Measurements from ENCODE around the gene CHRNA10. TPM values are rescaled to one million over a fixed set of nuclear protein-coding genes. Genes with fewer than 3 reads are reported as not detected.

Gene CHRNA10
- total RNA-seq, 6 experiments from 2014 or later: 0.25 to 1.2 (median 0.41) TPM

DNA sequence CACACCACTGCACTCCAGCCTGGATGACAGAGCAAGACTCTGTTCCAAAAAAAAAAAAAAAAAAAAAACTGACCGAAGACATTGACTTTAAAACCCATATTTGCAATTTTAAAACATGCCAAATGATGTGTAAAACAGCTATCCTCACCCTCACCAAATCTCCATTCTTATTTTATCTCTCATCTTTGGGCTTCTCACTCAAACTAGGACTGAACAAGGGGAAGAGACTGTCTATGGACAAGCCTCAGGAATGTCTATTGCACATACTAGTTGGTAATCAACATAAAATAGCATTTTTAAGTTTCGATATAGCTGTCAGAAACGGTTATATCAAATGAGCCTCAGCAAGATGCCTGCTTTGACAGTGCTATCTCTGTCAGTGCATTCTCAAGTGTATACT lies 7.9 kb upstream of the CHRNA10 start:
- Histone ChIP-seq H3K4me3 (no peak overlapping the region), H3K9me3 (no peaks in the 10 kb centered on the region), H3K27me3 (no peaks in the 10 kb centered on the region), H3K4me1 (no peaks in the 10 kb centered on the region), H3K27ac (no peak overlapping the region), H3K36me3 (peaks cover 5 to 94% (median 48%) of the 10 kb centered on the region in 4 donors)
- intact Hi-C loops (cut with DNase I): no loop called here
- DNase-seq: no peak
- no peak for ATAC-seq
- 100% methylated on average over 2 of the region's 3 CpGs for WGBS (ENCODE audit: insufficient coverage, low coverage, low lambda C conversion rate, missing lambda C conversion rate)
- TF ChIP-seq, protein P1, sequence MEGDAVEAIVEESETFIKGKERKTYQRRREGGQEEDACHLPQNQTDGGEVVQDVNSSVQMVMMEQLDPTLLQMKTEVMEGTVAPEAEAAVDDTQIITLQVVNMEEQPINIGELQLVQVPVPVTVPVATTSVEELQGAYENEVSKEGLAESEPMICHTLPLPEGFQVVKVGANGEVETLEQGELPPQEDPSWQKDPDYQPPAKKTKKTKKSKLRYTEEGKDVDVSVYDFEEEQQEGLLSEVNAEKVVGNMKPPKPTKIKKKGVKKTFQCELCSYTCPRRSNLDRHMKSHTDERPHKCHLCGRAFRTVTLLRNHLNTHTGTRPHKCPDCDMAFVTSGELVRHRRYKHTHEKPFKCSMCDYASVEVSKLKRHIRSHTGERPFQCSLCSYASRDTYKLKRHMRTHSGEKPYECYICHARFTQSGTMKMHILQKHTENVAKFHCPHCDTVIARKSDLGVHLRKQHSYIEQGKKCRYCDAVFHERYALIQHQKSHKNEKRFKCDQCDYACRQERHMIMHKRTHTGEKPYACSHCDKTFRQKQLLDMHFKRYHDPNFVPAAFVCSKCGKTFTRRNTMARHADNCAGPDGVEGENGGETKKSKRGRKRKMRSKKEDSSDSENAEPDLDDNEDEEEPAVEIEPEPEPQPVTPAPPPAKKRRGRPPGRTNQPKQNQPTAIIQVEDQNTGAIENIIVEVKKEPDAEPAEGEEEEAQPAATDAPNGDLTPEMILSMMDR (IDR thresholded peaks at IDR 0.05): no peak
- no peak for TF ChIP-seq POLR2A (IDR thresholded peaks at IDR 0.05)

DNA sequence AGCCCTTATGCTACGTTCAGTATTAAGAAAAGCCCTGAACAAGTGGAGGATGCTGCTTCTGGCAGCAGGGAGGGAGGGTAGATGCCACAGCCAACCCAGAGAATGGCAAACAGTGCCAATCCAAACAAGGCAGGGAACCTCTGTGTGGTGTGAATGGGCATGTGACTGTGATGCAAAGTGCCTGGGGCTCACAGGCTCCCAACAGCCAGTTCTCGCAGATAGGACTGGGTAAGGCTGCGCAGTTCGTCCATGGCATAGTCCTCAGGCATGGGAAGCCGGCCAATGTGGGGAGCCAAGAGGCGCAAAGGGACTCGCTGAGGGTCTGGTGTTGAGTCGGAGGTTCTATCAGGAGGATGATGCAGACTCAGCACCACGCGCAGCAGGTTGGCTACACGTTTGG lies 4.8 kb upstream of the CHRNA10 start:
- Histone ChIP-seq H3K27me3 (no peaks in the 10 kb centered on the region), H3K4me3 (no peak overlapping the region), H3K36me3 (peaks cover 5 to 81% (median 32%) of the 10 kb centered on the region in 4 donors), H3K9me3 (no peaks in the 10 kb centered on the region), H3K4me1 (no peaks in the 10 kb centered on the region), H3K27ac (no peak overlapping the region)
- intact Hi-C loops (cut with DNase I): no loop called here
- ATAC-seq (peak in 3 of 4 donors; percentile 20 to 36 (median 30)), DNase-seq (no peak)
- TF ChIP-seq, protein P1 (IDR thresholded peaks at IDR 0.05): no peak
- TF ChIP-seq POLR2A (IDR thresholded peaks at IDR 0.05): no peak
- WGBS (ENCODE audit: insufficient coverage, low coverage, low lambda C conversion rate, missing lambda C conversion rate): 97% methylated on average over 7 of the region's 11 CpGs

DNA sequence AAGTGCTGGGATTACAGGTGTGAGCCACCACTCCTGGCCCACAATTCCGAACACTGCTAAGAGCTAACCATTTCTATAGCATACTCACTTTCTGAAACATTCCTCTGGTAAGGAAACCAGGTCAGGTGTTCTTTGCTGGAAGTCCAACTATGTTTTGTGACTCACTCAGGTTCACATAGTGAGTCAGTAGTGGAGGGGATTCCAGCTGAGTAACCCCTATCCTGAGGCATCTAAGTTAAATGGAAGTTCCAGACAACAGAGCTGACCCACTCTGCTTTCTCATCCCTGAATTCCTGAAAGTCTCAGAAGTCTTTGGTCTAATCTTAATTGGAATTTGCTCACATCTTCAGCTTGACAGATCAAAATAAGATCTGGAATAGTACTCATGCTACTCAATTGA lies 3.0 kb upstream of the CHRNA10 start:
- Histone ChIP-seq H3K27me3 (no peaks in the 10 kb centered on the region), H3K9me3 (no peaks in the 10 kb centered on the region), H3K36me3 (peaks cover 5 to 63% (median 27%) of the 10 kb centered on the region in 4 donors), H3K4me3 (no peak overlapping the region), H3K27ac (no peak overlapping the region), H3K4me1 (no peaks in the 10 kb centered on the region)
- ATAC-seq (peak in 1 of 4 donors; percentile 13), DNase-seq (no peak)
- TF ChIP-seq, protein P1 (IDR thresholded peaks at IDR 0.05): no peak
- no peak for TF ChIP-seq POLR2A (IDR thresholded peaks at IDR 0.05)
- WGBS (ENCODE audit: insufficient coverage, low coverage, low lambda C conversion rate, missing lambda C conversion rate): 89% methylated on average over 1 of the region's 1 CpG
- intact Hi-C loops (cut with DNase I): no loop called here

DNA sequence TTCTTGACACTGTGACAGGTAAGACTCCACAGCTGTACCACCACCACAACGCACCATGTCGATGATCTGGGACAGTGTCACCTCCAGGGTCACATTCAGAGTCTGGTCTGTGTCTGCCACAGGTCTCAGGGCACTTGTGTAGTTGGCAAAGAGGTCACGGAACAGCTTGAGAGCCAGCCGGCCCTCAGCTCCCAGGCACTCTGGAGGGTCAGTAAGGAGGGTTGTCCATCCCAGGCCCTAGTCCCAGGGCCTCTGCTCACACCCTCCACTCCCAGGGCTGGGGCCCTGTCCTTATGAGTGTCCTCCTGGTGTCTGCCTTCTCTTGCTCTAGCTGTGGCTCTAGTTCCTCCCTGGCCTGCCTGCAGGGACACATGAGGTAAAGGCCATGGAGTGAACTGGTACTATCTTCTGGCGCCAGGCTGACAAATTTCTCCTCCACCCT lies 1.4 kb downstream of the CHRNA10 start:
- Histone ChIP-seq H3K9me3 (no peaks in the 10 kb centered on the region), H3K27me3 (no peaks in the 10 kb centered on the region), H3K4me1 (no peaks in the 10 kb centered on the region), H3K36me3 (peaks cover 0 to 22% (median 7%) of the 10 kb centered on the region in 4 donors), H3K4me3 (no peak overlapping the region), H3K27ac (no peak overlapping the region)
- intact Hi-C loops (cut with DNase I): no loop called here
- 88% methylated on average over 3 of the region's 5 CpGs for WGBS (ENCODE audit: insufficient coverage, low coverage, low lambda C conversion rate, missing lambda C conversion rate)
- DNase-seq: no peak
- no peak for TF ChIP-seq POLR2A (IDR thresholded peaks at IDR 0.05)
- TF ChIP-seq, protein P1 (IDR thresholded peaks at IDR 0.05): no peak
- ATAC-seq: peak in 1 of 4 donors; percentile 23

DNA sequence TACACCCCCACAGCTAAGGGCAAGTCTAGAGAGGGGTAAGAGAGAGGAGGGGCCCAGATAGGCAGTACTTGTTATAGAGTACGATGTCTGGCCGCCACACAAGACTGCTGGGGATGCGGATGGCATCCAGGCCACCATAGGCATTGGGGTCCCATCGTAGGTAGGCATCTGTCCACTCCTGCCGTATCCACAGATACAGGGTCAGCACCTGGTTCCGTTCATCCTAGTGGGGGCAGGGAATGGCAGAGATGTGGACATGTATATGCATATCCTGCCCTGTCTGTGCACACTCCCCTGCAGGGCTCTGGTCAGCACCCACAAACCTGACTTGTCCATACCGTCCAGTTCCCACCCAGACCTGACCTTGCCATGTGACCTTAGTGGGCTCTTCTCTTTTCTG lies 2.1 kb downstream of the CHRNA10 start:
- WGBS (ENCODE audit: insufficient coverage, low coverage, low lambda C conversion rate, missing lambda C conversion rate): no CpG with 5 or more reads among the region's 7 CpGs
- peaks cover 0 to 15% (median 5%) of the 10 kb centered on the region in 4 donors for H3K36me3 ChIP-seq
- H3K4me3 ChIP-seq: no peak overlapping the region
- DNase-seq: no peak
- H3K27ac ChIP-seq: no peak overlapping the region
- no peaks in the 10 kb centered on the region for H3K27me3 ChIP-seq
- ATAC-seq: no peak
- H3K9me3 ChIP-seq: no peaks in the 10 kb centered on the region
- TF ChIP-seq, protein P1 (IDR thresholded peaks at IDR 0.05): no peak
- TF ChIP-seq POLR2A (IDR thresholded peaks at IDR 0.05): no peak
- no peaks in the 10 kb centered on the region for H3K4me1 ChIP-seq
- intact Hi-C loops (cut with DNase I): no loop called here
